HepG2 (cell line): ENCODE results near the gene CSNK1D. TPM values are rescaled to one million over a fixed set of nuclear protein-coding genes. Genes with fewer than 3 reads are reported as not detected.

Source experiments
- CTCF ChIP-seq: sonication (generic); formaldehyde crosslinking; IDR thresholded peaks from 2 replicates; pipeline ENCODE4 v1.5.0; 2020; ENCODE audit warnings: mild to moderate bottlenecking, missing genetic modification reagents, moderate library complexity
- EP300 ChIP-seq, 3 experiments: sonication (generic) in 1 of 3; formaldehyde crosslinking in 1 of 3; IDR thresholded peaks; 2 replicates each; pipeline versions ENCODE4 v1.5.1 to v1.6.1; 2011 to 2020; ENCODE audit warnings: low read depth in 2 of 3, low read length in 2 of 3, borderline replicate concordance in 1 of 3, improper control_type of control experiment in 1 of 3, mild to moderate bottlenecking in 1 of 3, missing genetic modification reagents in 1 of 3, moderate library complexity in 1 of 3
- HMGXB3 ChIP-seq: sonication (generic); formaldehyde crosslinking; IDR thresholded peaks from 2 replicates; pipeline ENCODE4 v1.4.0; 2020; ENCODE audit warnings: missing genetic modification reagents, borderline replicate concordance
- KDM3A ChIP-seq: IDR thresholded peaks from 2 replicates; pipeline ENCODE4 v1.6.1; 2018; ENCODE audit warnings: low read depth, missing compliant biosample characterization
- KLF12 ChIP-seq: sonication (generic); formaldehyde crosslinking; IDR thresholded peaks from 2 replicates; pipeline ENCODE4 v1.4.0; 2020; ENCODE audit warnings: missing genetic modification reagents, borderline replicate concordance
- LRRFIP1 ChIP-seq: sonication (generic); formaldehyde crosslinking; conservative IDR thresholded peaks from 2 replicates; pipeline ENCODE4 v1.4.0; 2020; ENCODE audit warnings: missing genetic modification reagents
- MED8 ChIP-seq: sonication (generic); formaldehyde crosslinking; IDR thresholded peaks from 2 replicates; pipeline ENCODE4 v1.8.1; 2023; ENCODE audit warnings: mild to moderate bottlenecking, missing genetic modification reagents; ENCODE audit not compliant: insufficient replicate concordance
- NR2F6 ChIP-seq, 2 experiments: IDR thresholded peaks; 2 replicates each; pipeline ENCODE4 v1.6.1; 2016; ENCODE audit warnings: antibody characterized with exemption in 1 of 2, mild to moderate bottlenecking in 1 of 2
- PHF8 ChIP-seq: sonication (generic); formaldehyde crosslinking; IDR thresholded peaks from 2 replicates; pipeline ENCODE4 v1.5.0; 2020; ENCODE audit warnings: missing genetic modification reagents
- TBL1XR1 ChIP-seq: fragments of 150-350 bp; IDR thresholded peaks from 2 replicates; pipeline ENCODE4 v1.6.1; 2014; ENCODE audit warnings: borderline replicate concordance, low read length; ENCODE audit not compliant: partially characterized antibody
- TP53 ChIP-seq: sonication (generic); formaldehyde crosslinking; conservative IDR thresholded peaks from 2 replicates; pipeline ENCODE4 v1.4.0; 2020; ENCODE audit warnings: missing genetic modification reagents
- TSC22D2 ChIP-seq: sonication (generic); formaldehyde crosslinking; IDR thresholded peaks from 2 replicates; pipeline ENCODE4 v1.5.1; 2020; ENCODE audit warnings: missing genetic modification reagents, mild to moderate bottlenecking, borderline replicate concordance
- XBP1 ChIP-seq: sonication (generic); formaldehyde crosslinking; IDR thresholded peaks from 2 replicates; pipeline ENCODE4 v1.5.0; 2020; ENCODE audit warnings: missing genetic modification reagents
- ZBTB20 ChIP-seq: sonication (generic); formaldehyde crosslinking; IDR thresholded peaks from 2 replicates; pipeline ENCODE4 v1.8.1; 2023; ENCODE audit warnings: missing genetic modification reagents, low read depth, mild to moderate bottlenecking, borderline replicate concordance
- ZNF550 ChIP-seq: sonication (generic); formaldehyde crosslinking; IDR thresholded peaks from 2 replicates; pipeline ENCODE4 v1.4.0; 2020; ENCODE audit warnings: mild to moderate bottlenecking, missing genetic modification reagents, borderline replicate concordance
- ZNF577 ChIP-seq: sonication (generic); formaldehyde crosslinking; IDR thresholded peaks from 2 replicates; pipeline ENCODE4 v1.4.0; 2020; ENCODE audit warnings: mild to moderate bottlenecking, low read depth, missing genetic modification reagents, borderline replicate concordance
- polyA plus RNA-seq, 8 experiments: library from polyadenylated mRNA; depleted of rRNA in 3 of 8; stranded (reverse) in 7 of 8; unstranded in 1 of 8; fragments of >200 nt; fragmentation: Illumina TruSeq in 4 of 8; extraction: Trizol in 4 of 8; gene quantifications; 2 replicates each; pipeline versions ENCODE4 v1.2.1 to v1.2.3, GENCODE V29; 2011 to 2016; ENCODE audit warnings: low read depth in 4 of 8, missing spikeins in 1 of 8, mixed read lengths in 1 of 8; ENCODE audit not compliant: insufficient read depth in 1 of 8
- total RNA-seq, 5 experiments: library from RNA; depleted of rRNA; stranded (reverse); fragments of >200 nt; fragmentation: Illumina TruSeq; extraction: Trizol; gene quantifications; 2 replicates each; pipeline ENCODE4 v1.2.3, GENCODE V29; 2016; ENCODE audit warnings: low read depth in 1 of 5
- TF ChIP-seq, protein P1 (sequence below): sonication (generic); formaldehyde crosslinking; IDR thresholded peaks from 2 replicates; pipeline ENCODE4 v1.5.0; 2020; ENCODE audit warnings: missing genetic modification reagents, mild to moderate bottlenecking, borderline replicate concordance

The CSNK1D gene
- total and polyA plus RNA-seq, 2 of the 13 experiments (the other 11 are each of a cell fraction or from before 2014, with no cell fraction given), result 31.5 to 128 TPM

DNA sequence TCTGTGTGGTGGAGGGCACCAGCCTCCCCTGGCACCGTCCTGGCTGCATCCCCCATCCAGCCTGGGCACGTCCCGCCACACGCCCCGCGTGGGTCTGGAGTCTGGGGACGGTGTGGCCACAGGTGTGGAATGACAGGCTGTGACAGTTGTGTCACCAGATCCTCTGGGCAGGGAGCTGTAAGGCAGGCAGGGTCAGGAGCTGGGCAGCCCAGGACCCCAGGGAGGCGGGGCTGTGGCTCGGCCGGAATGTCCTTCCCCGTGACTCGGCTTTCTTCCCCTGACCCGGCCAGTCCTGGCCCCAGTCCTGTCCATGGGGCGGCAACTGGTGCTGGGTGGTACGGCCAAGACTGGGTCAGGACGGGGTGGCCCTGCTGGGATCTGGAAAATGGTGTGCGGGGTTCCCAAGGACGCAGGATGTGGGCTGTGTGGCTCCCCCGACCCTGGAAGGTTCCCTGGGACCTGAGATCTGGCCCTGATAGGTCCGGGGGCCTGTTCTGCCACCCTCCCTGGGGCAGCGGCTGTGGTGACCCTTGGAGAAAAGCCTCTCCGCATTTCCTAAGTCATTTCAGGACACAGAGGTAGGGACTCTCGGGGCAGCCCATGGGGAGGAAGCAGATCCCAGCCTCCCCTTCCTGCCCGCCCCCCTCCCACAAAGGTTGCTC is 48.0 kb downstream of the CSNK1D start (continued):
- TF ChIP-seq PHF8 (CRISPR knock-in tag) (peak; percentile 50; the same call in 1 of the 2 replicates), XBP1 (CRISPR knock-in tag) (no peak), ZNF577 (CRISPR knock-in tag) (no peak), CTCF (CRISPR knock-in tag) (peak; percentile 6; the same call in 1 of the 2 replicates), KDM3A (CRISPR knock-in tag) (no peak), EP300 (IDR thresholded peaks at IDR 0.05; ENCODE audit: low read depth in 2 of 2, low read length in 2 of 2) (no peak), EP300 (CRISPR knock-in tag; IDR thresholded peaks at IDR 0.05; ENCODE audit: borderline replicate concordance) (peak; percentile 48; the same call in 1 of the 2 replicates), NR2F6 (IDR thresholded peaks at IDR 0.05) (0 out of 2 replicates have a peak, but pooled peaks have one; percentile 8), NR2F6 (CRISPR knock-in tag; IDR thresholded peaks at IDR 0.05) (no peak; the same call in 1 of the 2 replicates), ZBTB20 (CRISPR knock-in tag) (peak; percentile 38; the same call in 1 of the 2 replicates), MED8 (CRISPR knock-in tag) (no peak), TBL1XR1 (no peak), LRRFIP1 (CRISPR knock-in tag) (no peak), HMGXB3 (no peak), ZNF550 (CRISPR knock-in tag) (0 out of 2 replicates have a peak, but pooled peaks have one; percentile 62), KLF12 (CRISPR knock-in tag) (no peak), TSC22D2 (CRISPR knock-in tag) (no peak), TP53 (0 out of 2 replicates have a peak, but pooled peaks have one; percentile 39)
- TF ChIP-seq, protein P1, sequence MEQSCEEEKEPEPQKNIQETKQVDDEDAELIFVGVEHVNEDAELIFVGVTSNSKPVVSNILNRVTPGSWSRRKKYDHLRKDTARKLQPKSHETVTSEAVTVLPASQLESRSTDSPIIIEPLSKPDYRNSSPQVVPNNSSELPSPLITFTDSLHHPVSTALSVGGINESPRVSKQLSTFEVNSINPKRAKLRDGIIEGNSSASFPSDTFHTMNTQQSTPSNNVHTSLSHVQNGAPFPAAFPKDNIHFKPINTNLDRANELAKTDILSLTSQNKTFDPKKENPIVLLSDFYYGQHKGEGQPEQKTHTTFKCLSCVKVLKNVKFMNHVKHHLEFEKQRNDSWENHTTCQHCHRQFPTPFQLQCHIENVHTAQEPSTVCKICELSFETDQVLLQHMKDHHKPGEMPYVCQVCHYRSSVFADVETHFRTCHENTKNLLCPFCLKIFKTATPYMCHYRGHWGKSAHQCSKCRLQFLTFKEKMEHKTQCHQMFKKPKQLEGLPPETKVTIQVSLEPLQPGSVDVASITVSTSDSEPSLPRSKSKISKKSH (CRISPR knock-in tag), result 0 out of 2 replicates have a peak, but pooled peaks have one; percentile 48
